LoVo (cell line): ENCODE results near the gene PDLIM4.

Experiments
- DNase-seq: peaks from one replicate; pipeline ENCODE4 v3.0.0-alpha.2; 2016; ENCODE audit warnings: low spot score

Gene PDLIM4

DNA sequence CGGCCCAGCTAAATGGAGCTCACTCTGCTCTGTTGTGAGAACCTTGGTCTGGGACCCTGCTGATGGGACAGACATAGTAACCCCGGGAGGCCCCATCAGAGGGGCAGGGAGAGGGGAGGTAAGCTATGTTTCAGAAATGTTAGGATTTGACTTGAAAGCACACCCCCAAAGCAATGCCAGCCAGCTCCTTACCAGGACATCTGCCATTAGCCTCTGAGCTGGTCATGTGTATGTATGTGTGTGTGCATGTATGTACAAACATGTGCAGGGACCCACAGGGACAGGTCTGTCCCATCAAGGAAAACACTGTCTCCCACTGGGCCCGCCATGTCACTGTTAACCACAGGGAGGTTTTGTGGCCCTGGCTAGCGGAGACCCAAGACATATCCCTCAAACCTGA is 51.2 kb downstream of the PDLIM4 start:
- DNase-seq: no peak

DNA sequence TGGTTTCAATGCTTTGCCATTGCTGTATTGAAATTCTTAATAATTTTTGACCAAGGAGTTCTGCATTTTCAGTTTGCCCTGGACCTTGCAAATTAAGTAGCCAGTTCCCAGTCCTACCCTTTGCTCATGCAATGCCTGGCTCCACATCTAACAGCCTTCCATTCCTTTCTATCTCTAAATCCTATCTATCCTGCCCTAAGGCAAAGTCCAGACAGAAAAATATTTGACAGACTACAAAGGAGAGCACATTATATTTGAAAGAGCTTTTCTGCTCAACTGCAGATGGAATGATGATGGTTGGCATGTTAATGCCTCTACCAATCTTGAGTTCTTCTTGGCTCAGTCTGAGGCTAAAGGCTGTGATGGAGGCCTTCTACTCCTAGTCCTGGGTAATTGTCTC is 52.2 kb downstream of the PDLIM4 start:
- DNase-seq: no peak

- DNase-seq: no peak
Observed at GRCh38 chr5:132310141-132310834, 52.8 kb downstream of the PDLIM4 start.

GRCh38 chr5:132313366-132313765 is 55.9 kb downstream of the PDLIM4 start:
- no peak for DNase-seq

DNA sequence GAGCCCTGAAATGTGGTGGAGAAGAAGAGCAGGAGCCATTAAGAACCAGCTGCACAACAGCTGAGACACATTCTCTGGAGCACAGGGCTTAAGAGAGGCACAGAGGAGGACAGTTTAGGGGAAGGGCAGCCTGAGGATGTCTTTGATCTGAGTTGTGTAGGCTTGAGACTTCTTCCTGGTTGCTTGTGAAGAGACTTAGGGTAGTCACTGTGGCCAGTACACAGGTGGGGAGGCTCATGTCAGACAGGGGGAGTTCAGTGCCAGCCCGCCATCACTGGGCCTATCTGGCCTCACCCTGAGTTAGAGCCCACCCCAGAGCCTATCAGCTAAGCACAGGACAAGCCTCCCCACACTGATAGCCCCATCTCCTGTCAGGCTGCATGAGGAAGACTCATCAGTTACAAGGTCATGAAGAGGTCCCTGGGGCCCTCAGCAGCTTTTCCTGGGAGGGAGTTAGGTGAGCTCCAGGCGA is 56.5 kb downstream of the PDLIM4 start:
- no peak for DNase-seq

DNA sequence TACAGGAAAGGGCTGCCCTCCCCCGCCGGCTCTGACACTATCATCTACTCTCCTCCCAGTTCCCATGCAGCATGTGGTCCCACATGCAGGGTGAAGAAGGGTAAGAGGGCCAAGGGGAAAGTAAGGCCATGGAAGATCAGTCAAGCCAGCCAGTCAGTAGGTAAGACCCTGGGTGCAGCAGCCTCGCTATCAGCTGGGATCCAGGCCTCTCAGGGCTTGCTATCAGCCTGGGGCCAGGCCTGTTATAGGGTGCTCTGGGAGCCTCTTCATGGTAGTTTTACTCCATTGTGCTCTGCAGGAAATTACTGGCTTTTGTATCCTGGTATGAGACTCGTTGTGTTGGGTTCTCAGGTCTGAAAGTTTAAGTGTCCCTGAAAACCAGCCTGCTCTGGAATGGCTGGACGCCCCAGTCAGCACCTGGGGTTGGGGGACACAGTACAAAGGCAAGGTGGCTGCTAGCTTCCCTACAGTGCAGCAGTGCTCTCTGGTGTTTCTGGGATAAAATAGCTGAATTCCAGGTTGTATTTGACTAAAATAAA is 58.1 kb downstream of the PDLIM4 start:
- DNase-seq: no peak

GRCh38 chr5:132319975-132320374 is 62.5 kb downstream of the PDLIM4 start:
- DNase-seq: no peak

GRCh38 chr5:132321109-132321721 is 63.7 kb downstream of the PDLIM4 start:
- no peak for DNase-seq

DNA sequence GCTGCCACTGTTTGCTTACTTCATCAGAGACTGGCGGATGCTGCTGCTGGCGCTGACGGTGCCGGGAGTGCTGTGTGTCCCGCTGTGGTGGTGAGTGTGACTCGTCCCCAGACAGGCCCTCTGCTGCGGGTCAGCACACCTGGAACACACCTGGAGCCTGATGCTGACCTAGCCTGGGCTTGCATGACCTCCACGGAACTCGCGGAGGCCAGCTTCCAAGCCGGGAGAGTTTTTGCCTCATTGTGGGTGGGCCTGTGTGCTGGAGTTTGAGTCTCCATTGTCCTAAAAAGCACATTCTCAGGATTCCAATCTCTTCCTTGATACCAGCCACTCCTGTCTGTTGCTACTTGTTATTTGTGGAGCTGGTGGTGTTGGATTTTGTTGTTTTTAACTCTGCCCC is 64.8 kb downstream of the PDLIM4 start:
- no peak for DNase-seq
